Stimulated activated CD4-positive, alpha-beta T cell treated with anti-CD3 and anti-CD28 coated beads, Interleukin-4, amount 100 ng/mL, for 4 hours (primary cell): ENCODE results near the gene REP15.
A peak's percentile ranks its signal among the peaks of the same experiment; 100 is the strongest.
"Not testable (repeated sequence)": the region's sequence is repeated elsewhere in the genome, so short reads cannot be mapped to it uniquely, and the experiment has no call there.

Experiments used
- DNase-seq, 2 experiments: peaks; one replicate each; pipeline ENCODE4 v3.0.0-alpha.2; 2020

Gene REP15

GRCh38 chr12:27703720-27704452, 7.6 kb downstream of the REP15 start:
- peak; percentile 53 to 60 for DNase-seq

- DNase-seq: no peak
These were observed 9.0 kb downstream of the REP15 start for GRCh38 chr12:27705263-27705662.

GRCh38 chr12:27707216-27707615, 11.0 kb downstream of the REP15 start:
- no peak for DNase-seq

- no peak for DNase-seq
These were observed 13.1 kb downstream of the REP15 start for GRCh38 chr12:27709212-27709931.

- peak in 1 of 2 experiments; percentile 3 for DNase-seq
These were observed 13.8 kb downstream of the REP15 start for GRCh38 chr12:27709932-27710591.

- DNase-seq: peak; percentile 86 to 89
These were observed 14.5 kb downstream of the REP15 start, which contains the start of gene MRPS35 for GRCh38 chr12:27710592-27711316. MRPS35 (plus strand) TSS chr12:27710832; CDS start chr12:27710844, 12 bp downstream.

GRCh38 chr12:27711317-27711682, 15.1 kb downstream of the REP15 start:
- DNase-seq: no peak

- DNase-seq: no peak
These were observed 15.7 kb downstream of the REP15 start for GRCh38 chr12:27711967-27712366.

GRCh38 chr12:27723212-27723611, 27.0 kb downstream of the REP15 start:
- no peak for DNase-seq

GRCh38 chr12:27730097-27730588, 33.9 kb downstream of the REP15 start:
- no peak for DNase-seq

- no peak for DNase-seq
These were observed 36.0 kb downstream of the REP15 start for GRCh38 chr12:27732281-27732680.

- DNase-seq: peak; percentile 15 to 26
These were observed 36.9 kb downstream of the REP15 start for GRCh38 chr12:27733052-27733656.

- DNase-seq: no peak
These were observed 37.5 kb downstream of the REP15 start for GRCh38 chr12:27733791-27734190.

- DNase-seq: not testable (repeated sequence)
These were observed 38.1 kb downstream of the REP15 start for GRCh38 chr12:27734321-27734720.

GRCh38 chr12:27743601-27744000, 47.4 kb downstream of the REP15 start:
- no peak for DNase-seq

- DNase-seq: not testable (repeated sequence)
These were observed 49.5 kb downstream of the REP15 start for GRCh38 chr12:27745734-27746133.
